ENCODE results near the gene IL15RA. TPM values are rescaled to one million over a fixed set of nuclear protein-coding genes. Genes with fewer than 3 reads are reported as not detected.

Gene IL15RA
- total and polyA plus RNA-seq, 2 of the 8 experiments (the other 6 are each of a cell fraction or from before 2014, with no cell fraction given): 1.3 to 1.4 TPM

DNA sequence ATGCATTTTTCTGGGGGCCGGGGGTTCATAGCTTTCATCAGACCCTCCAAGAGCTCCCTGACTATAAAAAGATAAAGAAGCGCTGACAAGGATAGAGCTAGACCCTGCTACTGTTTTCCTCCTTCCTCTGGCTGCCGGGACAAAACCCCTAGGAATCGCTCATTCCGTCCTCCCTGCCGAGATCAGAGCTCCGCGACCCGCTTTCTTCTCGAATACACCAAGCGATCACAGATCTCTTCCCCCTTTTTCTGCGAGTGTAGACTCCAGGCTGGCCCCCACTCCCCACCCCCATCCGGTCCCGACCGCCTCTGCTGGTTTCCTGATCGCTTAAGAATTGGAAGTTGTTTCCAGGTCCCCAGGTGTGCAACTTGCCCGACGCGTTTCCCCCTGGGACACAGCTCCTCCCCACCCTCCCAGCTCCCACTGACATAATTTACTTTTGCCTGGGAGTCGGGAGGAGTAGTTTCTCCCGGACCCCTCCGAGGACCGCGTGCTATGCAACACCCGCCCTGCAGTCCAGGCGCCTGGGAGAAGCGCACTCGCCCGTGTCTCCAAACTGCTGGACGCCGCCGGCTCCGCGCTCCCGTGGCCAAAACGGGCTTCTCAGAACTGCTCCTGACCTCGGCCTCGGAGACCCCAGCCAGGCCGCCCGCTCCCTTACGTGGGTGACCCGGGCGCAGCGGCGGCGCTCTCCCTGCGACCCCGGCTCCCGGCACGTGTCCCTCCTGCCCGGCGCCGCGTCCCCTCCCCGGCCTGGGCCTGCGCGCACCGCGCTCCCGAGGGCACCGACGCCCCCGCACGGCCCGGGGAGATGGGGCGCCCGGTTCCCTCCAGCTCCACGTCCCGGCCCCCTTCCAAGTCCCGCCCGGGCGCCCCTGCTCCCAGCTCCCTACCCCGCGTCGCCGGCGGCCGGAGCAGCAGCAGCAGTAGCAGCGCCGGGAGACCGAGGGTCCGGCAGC, 552 bp downstream of the IL15RA start (continued):
- TF ChIP-seq HDAC2 (IDR thresholded peaks at IDR 0.05; ENCODE audit: borderline replicate concordance in 1 of 2, low read depth in 2 of 2, low read length in 2 of 2) (no peak), CEBPB (IDR thresholded peaks at IDR 0.05; ENCODE audit: low read depth, low read length) (no peak), SUZ12 (IDR thresholded peaks at IDR 0.05; ENCODE audit: low read length) (peak; percentile 81), TAF7 (optimal IDR thresholded peaks at IDR 0.05; ENCODE audit: borderline replicate concordance, low read depth, low read length) (no peak), SP1 (IDR thresholded peaks at IDR 0.05; ENCODE audit: low read depth, low read length) (no peak), KDM1A (IDR thresholded peaks at IDR 0.05; ENCODE audit: borderline replicate concordance, low read length) (no peak)
- TF ChIP-seq, protein P1, sequence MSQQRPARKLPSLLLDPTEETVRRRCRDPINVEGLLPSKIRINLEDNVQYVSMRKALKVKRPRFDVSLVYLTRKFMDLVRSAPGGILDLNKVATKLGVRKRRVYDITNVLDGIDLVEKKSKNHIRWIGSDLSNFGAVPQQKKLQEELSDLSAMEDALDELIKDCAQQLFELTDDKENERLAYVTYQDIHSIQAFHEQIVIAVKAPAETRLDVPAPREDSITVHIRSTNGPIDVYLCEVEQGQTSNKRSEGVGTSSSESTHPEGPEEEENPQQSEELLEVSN (IDR thresholded peaks at IDR 0.05): peak; percentile 62
